Heart left ventricle (tissue), 13 donors: ENCODE results near the gene OR5K2.

ENCODE experiments used
- POLR2A ChIP-seq, 2 donors: fragments of 450-650 bp; IDR thresholded peaks; one replicate each; pipeline ENCODE4 v1.6.1; 2017; ENCODE audit warnings: antibody characterized with exemption in 2 of 2, mild to moderate bottlenecking in 2 of 2, moderate library complexity in 2 of 2
- TF ChIP-seq, protein P1 (sequence below), 12 donors: fragments of 200-600 bp; sonication (generic) in 4 of 12; IDR thresholded peaks; one replicate each; pipeline versions ENCODE4 v1.5.0 to v1.8.0; 2018 to 2022; ENCODE audit warnings: antibody characterized with exemption in 12 of 12, mild to moderate bottlenecking in 5 of 12
- donor health status: ischemic (EF 13 %, LVEDD 7.1; RV severe dilation, severe dysfunction).
- donor health status: DM: no; HTN: yes; CAD: no.
- donor health status: DM: no; HTN: no; CAD: no.
- donor health status: ischemic (EF 25% LVEDD 6.9; RV normal size, moderate dysfunction).
- donor health status: ischemic (EF 25% LVEDD 5.7; RV mildly dilated, moderate dysfunction).
- donor health status: ischemic (EF 35%, LVEDD 5.7; RV mildly dilated, moderate dysfunction).
- donor health status: nonischemic (EF 11% LVEDD 7.7; RV severe dilation, severe dysfunction).
- donor health status: DM: yes; HTN: yes; CAD: no.
- donor health status: PGD.
- donor health status: ischemic (EF 29% LVEDD 5.4; RV normal size, mild dysfunction).
- donor health status: nonischemic (EF 23%, LVEDD 6.1; RV moderate dilation, normal function).

DNA sequence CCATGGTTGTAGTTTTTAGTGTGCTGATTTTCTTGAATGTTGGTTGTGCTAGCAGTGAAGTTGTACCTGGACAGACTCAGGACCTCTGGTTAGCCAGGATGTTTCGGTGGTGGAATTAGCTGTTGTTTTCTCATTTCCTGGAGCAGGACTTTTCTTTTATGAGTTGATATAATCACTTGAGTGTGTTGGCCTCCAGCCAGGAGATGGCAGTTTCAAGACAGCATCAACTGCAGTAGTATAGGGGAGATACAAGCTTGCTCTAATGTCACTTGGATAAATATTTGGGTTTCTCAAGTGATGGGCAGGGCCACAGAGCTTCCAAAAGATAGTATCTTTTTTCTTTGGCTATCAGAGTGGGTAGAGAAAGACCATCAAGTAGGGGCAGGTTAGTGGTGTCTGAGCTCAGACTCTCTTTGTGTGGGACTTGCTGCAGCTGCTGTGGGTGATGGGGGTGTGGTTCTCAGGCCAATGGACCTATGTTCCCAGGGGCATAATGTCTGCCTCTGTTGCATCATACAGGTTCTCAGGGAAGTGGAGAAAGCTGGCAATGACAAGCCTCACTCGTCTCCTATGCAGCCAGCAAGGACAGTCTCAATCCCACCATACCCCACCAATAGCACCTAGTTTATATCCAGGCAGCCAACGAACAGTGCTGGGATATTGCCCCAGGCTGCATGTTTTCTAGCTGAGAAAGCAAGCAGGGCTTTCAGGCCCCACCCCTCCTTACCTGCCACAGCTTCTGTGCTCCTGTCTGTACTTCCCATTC, 14.6 kb upstream of the OR5K2 start:
- TF ChIP-seq, protein P1, sequence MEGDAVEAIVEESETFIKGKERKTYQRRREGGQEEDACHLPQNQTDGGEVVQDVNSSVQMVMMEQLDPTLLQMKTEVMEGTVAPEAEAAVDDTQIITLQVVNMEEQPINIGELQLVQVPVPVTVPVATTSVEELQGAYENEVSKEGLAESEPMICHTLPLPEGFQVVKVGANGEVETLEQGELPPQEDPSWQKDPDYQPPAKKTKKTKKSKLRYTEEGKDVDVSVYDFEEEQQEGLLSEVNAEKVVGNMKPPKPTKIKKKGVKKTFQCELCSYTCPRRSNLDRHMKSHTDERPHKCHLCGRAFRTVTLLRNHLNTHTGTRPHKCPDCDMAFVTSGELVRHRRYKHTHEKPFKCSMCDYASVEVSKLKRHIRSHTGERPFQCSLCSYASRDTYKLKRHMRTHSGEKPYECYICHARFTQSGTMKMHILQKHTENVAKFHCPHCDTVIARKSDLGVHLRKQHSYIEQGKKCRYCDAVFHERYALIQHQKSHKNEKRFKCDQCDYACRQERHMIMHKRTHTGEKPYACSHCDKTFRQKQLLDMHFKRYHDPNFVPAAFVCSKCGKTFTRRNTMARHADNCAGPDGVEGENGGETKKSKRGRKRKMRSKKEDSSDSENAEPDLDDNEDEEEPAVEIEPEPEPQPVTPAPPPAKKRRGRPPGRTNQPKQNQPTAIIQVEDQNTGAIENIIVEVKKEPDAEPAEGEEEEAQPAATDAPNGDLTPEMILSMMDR (IDR thresholded peaks at IDR 0.05), result no peak
- no peak for TF ChIP-seq POLR2A (IDR thresholded peaks at IDR 0.05)
